ENCODE measurements around the gene ZNF287. TPM values are rescaled to one million over a fixed set of nuclear protein-coding genes. Genes with fewer than 3 reads are reported as not detected.
A peak's percentile ranks its signal among the peaks of the same experiment; 100 is the strongest.
"Not testable (repeated sequence)": the region's sequence is repeated elsewhere in the genome, so short reads cannot be mapped to it uniquely, and the experiment has no call there.

ZNF287 gene
- total and polyA plus RNA-seq, 2 donors (not counting 1 experiment from before 2014, with no cell fraction given): 6.6 to 6.7 TPM

DNA sequence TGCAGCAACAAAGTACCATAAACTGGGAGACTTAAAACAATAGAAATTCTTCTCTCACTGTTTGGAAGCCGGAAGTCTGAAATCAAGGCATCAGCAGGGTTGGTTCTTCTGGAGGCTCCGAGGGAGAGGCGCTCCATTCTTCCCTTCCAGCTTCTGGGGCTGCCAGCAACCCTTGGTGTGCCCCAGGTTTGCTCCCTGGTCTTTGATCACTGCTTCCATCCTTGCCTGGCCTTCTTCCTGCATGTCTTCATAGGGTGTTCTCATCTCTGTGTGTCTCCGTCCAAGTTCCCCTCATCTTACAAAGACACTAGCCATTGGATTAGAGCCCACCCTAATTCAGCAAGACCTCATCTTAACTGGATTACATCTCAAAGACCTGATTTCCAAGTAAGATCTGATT is 41.7 kb downstream of the ZNF287 start:
- Histone ChIP-seq H3K4me1 (ENCODE audit: control insufficient read depth, extremely low read depth, insufficient read depth, low read length) (no peaks in the 10 kb centered on the region), H3K4me3 (replicated peaks in 1 of 4; ENCODE audit: control extremely low read depth in 1 of 4, insufficient read depth in 1 of 4, low read depth in 3 of 4, low read length in 4 of 4) (no peak overlapping the region), H3K36me3 (ENCODE audit: control insufficient read depth, insufficient read depth, low read length) (no peaks in the 10 kb centered on the region), H3K27me3 (ENCODE audit: control insufficient read depth, insufficient read depth, low read length) (peaks cover 21% of the 10 kb centered on the region), H3K79me2 (ENCODE audit: control insufficient read depth, insufficient read depth, low read length) (no peaks in the 10 kb centered on the region), H3K27ac (ENCODE audit: insufficient read depth, low read length) (no peak overlapping the region), H3K9me3 (ENCODE audit: control insufficient read depth, insufficient read depth, low read depth, low read length) (no peaks in the 10 kb centered on the region), H2AFZ (ENCODE audit: low read length) (no peak overlapping the region), H3K9ac (ENCODE audit: insufficient read depth, low read length) (no peak overlapping the region), H4K20me1 (ENCODE audit: control insufficient read depth, extremely low read depth, insufficient read depth, low read length) (no peaks in the 10 kb centered on the region), H3K4me2 (ENCODE audit: extremely low read depth, insufficient read depth, low read length) (no peak overlapping the region)
- TF ChIP-seq, protein P1, sequence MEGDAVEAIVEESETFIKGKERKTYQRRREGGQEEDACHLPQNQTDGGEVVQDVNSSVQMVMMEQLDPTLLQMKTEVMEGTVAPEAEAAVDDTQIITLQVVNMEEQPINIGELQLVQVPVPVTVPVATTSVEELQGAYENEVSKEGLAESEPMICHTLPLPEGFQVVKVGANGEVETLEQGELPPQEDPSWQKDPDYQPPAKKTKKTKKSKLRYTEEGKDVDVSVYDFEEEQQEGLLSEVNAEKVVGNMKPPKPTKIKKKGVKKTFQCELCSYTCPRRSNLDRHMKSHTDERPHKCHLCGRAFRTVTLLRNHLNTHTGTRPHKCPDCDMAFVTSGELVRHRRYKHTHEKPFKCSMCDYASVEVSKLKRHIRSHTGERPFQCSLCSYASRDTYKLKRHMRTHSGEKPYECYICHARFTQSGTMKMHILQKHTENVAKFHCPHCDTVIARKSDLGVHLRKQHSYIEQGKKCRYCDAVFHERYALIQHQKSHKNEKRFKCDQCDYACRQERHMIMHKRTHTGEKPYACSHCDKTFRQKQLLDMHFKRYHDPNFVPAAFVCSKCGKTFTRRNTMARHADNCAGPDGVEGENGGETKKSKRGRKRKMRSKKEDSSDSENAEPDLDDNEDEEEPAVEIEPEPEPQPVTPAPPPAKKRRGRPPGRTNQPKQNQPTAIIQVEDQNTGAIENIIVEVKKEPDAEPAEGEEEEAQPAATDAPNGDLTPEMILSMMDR (conservative IDR thresholded peaks at IDR 0.05 in 1 of 2, IDR thresholded peaks at IDR 0.05 in 1 of 2; ENCODE audit: low read depth in 1 of 2, low read length in 2 of 2): no peak
- no peak for TF ChIP-seq EZH2 (IDR thresholded peaks at IDR 0.05; ENCODE audit: low read length, missing control alignments)
- no peak for DNase-seq (ENCODE audit: low read depth in 2 of 2)

DNA sequence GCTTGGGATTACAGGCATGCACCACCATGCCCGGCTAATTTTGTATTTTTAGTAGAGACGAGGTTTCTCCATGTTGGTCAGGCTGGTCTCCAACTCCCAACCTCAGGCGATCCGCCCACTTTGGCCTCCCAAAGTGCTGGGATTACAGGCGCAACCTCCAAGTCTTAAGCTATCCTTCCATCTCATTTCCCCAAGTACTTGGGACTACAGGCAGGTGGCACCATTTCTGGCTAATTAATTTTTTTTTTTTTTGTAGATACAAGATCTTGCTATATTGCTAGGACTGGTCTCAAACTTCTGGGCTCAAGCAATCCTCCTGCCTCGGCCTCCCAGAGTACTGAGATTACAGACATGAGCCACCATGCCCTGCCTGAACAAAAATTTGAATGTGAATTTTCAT is 43.4 kb downstream of the ZNF287 start:
- not testable (repeated sequence) for H3K4me2 ChIP-seq (ENCODE audit: extremely low read depth, insufficient read depth, low read length); H3K79me2 ChIP-seq (ENCODE audit: control insufficient read depth, insufficient read depth, low read length); H3K4me1 ChIP-seq (ENCODE audit: control insufficient read depth, extremely low read depth, insufficient read depth, low read length); H3K9ac ChIP-seq (ENCODE audit: insufficient read depth, low read length); H4K20me1 ChIP-seq (ENCODE audit: control insufficient read depth, extremely low read depth, insufficient read depth, low read length); H3K9me3 ChIP-seq (ENCODE audit: control insufficient read depth, insufficient read depth, low read depth, low read length); H3K36me3 ChIP-seq (ENCODE audit: control insufficient read depth, insufficient read depth, low read length); H3K4me3 ChIP-seq (replicated peaks in 1 of 4; ENCODE audit: control extremely low read depth in 1 of 4, insufficient read depth in 1 of 4, low read depth in 3 of 4, low read length in 4 of 4); H2AFZ ChIP-seq (ENCODE audit: low read length); H3K27ac ChIP-seq (ENCODE audit: insufficient read depth, low read length)
- TF ChIP-seq, protein P1 (conservative IDR thresholded peaks at IDR 0.05 in 1 of 2, IDR thresholded peaks at IDR 0.05 in 1 of 2; ENCODE audit: low read depth in 1 of 2, low read length in 2 of 2): peak in 1 of 2 donors; percentile 23
- DNase-seq (ENCODE audit: low read depth in 2 of 2): peak in 1 of 2 donors; percentile 11
- H3K27me3 ChIP-seq (ENCODE audit: control insufficient read depth, insufficient read depth, low read length): peaks cover 21% of the 10 kb centered on the region

DNA sequence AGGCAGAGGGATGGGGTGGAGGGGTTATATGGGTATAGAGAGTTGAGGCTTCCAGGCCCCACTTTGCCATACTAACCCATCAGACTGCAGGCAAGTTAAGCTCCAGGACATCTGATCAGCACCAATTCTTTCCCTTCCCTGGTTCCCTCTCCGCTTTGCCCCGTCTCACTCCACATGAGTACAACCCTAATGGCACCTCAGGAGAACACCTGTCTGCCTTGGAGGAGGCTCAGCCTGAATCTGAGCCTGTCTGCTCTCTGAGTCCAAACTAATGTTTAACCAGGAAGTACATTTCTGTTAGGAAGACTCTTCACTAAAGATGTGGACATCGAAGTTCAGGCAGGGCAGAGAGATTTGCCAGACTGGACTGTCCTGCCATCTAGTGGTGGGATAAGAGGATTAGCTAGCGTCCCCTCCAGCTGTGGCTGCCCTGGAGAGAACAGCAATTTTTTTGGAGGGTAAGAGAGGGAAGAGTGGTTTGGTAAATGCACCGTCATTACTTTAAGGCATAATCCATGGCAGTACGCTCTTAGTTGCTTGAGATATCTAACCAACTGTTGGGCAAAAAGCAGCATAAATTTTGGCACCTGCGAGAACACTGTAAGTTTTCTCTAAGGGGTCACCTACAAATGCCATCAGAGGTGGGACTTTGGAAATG is 47.8 kb downstream of the ZNF287 start:
- no peaks in the 10 kb centered on the region for H3K79me2 ChIP-seq (ENCODE audit: control insufficient read depth, insufficient read depth, low read length)
- DNase-seq (ENCODE audit: low read depth in 2 of 2): peak; percentile 80 to 94
- H3K9ac ChIP-seq (ENCODE audit: insufficient read depth, low read length): no peak overlapping the region
- H4K20me1 ChIP-seq (ENCODE audit: control insufficient read depth, extremely low read depth, insufficient read depth, low read length): no peaks in the 10 kb centered on the region
- H3K4me2 ChIP-seq (ENCODE audit: extremely low read depth, insufficient read depth, low read length): no peak overlapping the region
- H2AFZ ChIP-seq (ENCODE audit: low read length): peak overlapping the region; percentile 97
- H3K27me3 ChIP-seq (ENCODE audit: control insufficient read depth, insufficient read depth, low read length): no peaks in the 10 kb centered on the region
- no peak for TF ChIP-seq EZH2 (IDR thresholded peaks at IDR 0.05; ENCODE audit: low read length, missing control alignments)
- TF ChIP-seq, protein P1 (conservative IDR thresholded peaks at IDR 0.05 in 1 of 2, IDR thresholded peaks at IDR 0.05 in 1 of 2; ENCODE audit: low read depth in 1 of 2, low read length in 2 of 2): peak; percentile 91 to 93
- H3K4me1 ChIP-seq (ENCODE audit: control insufficient read depth, extremely low read depth, insufficient read depth, low read length): peaks cover 9% of the 10 kb centered on the region
- H3K4me3 ChIP-seq (replicated peaks in 1 of 4; ENCODE audit: control extremely low read depth in 1 of 4, insufficient read depth in 1 of 4, low read depth in 3 of 4, low read length in 4 of 4): no peak overlapping the region
- H3K27ac ChIP-seq (ENCODE audit: insufficient read depth, low read length): no peak overlapping the region
- H3K36me3 ChIP-seq (ENCODE audit: control insufficient read depth, insufficient read depth, low read length): no peaks in the 10 kb centered on the region
- H3K9me3 ChIP-seq (ENCODE audit: control insufficient read depth, insufficient read depth, low read depth, low read length): no peaks in the 10 kb centered on the region
